ENCODE results near the gene OR8G1.

Gene OR8G1, protein sequence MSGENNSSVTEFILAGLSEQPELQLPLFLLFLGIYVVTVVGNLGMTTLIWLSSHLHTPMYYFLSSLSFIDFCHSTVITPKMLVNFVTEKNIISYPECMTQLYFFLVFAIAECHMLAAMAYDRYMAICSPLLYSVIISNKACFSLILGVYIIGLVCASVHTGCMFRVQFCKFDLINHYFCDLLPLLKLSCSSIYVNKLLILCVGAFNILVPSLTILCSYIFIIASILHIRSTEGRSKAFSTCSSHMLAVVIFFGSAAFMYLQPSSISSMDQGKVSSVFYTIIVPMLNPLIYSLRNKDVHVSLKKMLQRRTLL

DNA sequence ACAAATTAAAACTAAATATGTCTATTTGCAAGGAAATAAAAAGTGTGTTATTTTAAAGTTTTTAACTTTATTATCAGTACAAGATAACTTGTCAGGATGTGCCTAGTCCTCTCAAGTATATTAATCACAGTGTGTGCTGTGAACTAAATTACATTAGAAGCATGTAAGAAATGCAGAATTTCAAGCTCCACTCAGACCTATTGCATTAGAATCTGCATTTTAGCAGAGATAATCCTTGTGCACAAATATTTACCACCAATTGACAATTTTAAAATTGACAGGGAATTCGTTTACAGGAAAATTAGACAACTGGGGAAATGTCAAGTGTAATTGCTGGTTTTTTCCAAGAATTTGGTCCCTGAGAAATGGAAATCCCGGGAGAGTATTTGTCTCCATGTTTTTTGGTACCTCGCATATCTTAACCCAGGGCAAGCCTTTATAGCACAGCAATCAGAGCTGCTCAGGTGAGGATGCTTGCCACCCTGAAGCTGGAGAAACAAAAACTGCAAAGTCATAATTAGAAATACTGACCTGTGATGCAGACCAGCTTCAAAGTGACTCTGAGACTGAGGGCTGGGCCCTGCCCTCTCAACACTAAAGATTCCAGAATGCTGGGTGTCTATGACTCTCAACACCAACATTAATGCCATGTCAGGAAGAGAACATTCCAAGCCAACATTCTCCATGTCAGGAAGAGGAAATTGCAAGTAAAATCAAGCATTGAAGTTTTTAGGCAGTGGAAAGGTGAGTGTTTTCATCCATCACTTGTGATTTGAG lies at the start of gene OR8G1:
TSS of gene OR8G1 (plus strand) at position 475 of the 777 bp plus-strand sequence. CDS start 8,581 bp downstream, outside the sequence.
- H3K27ac ChIP-seq (ENCODE audit: low read depth, low read length) = no peak within 1 kb of the TSS
- H3K9ac ChIP-seq (ENCODE audit: low read depth, low read length) = no peak within 1 kb of the TSS
- H3K4me1 ChIP-seq (ENCODE audit: control insufficient read depth, insufficient read depth, low read length) = no peaks in the 10 kb centered on the region
- no peak within 1 kb of the TSS for H3K4me3 ChIP-seq (ENCODE audit: low read depth, low read length)
- H3K27me3 ChIP-seq (ENCODE audit: control insufficient read depth, insufficient read depth, low read length) = no peaks in the 10 kb centered on the region
- H3K9me3 ChIP-seq (ENCODE audit: control insufficient read depth, insufficient read depth, low read length) = no peaks in the 10 kb centered on the region
- no peaks in the 10 kb centered on the region for H3K36me3 ChIP-seq (ENCODE audit: control insufficient read depth, insufficient read depth, low read length)

DNA sequence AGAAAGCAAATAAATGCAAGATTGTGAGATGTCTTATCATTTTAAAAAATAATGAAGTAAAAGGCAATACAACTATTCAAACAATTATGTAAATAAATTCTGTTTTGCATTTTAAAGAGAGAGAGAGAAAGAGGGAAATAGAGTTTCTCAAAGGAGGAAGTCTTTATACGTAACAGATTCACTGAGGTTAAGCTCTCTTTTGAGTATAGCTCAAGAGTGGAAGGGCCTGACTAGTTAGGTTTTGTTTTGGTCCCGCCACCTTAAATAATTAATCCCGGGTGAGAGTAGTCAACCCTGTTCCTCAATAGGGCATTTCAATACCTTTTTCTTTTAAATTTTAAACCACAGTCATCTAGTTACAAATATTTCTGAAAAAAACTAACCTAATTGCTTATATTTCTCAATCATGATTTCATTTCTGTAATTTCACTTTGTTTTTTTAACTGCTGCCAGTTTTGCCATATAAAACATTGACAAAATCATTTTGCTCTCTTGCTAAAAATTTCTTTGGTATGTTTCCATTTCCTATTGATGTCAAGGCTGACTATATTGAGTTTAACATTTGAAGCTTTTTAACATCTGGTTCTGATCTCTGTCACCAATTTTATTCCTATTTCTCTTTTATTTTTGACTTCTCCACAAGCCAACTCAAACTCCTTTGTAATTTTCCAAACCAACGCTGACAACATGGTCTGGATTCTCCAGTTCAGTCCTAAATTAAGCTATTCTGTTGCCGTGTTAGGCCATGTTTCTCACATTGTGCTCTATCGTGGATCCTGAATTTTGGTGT lies 47.5 kb upstream of the OR8G1 start:
- Histone ChIP-seq H3K4me3 (ENCODE audit: low read depth, low read length) (no peak overlapping the region), H3K4me1 (ENCODE audit: control insufficient read depth, insufficient read depth, low read length) (peaks cover 17% of the 10 kb centered on the region; the same call in 1 of the 2 replicates), H3K9ac (ENCODE audit: low read depth, low read length) (no peak overlapping the region), H3K27me3 (ENCODE audit: control insufficient read depth, insufficient read depth, low read length) (peaks cover 37% of the 10 kb centered on the region), H3K9me3 (ENCODE audit: control insufficient read depth, insufficient read depth, low read length) (no peaks in the 10 kb centered on the region), H3K27ac (ENCODE audit: low read depth, low read length) (no peak overlapping the region), H3K36me3 (ENCODE audit: control insufficient read depth, insufficient read depth, low read length) (no peaks in the 10 kb centered on the region)

DNA sequence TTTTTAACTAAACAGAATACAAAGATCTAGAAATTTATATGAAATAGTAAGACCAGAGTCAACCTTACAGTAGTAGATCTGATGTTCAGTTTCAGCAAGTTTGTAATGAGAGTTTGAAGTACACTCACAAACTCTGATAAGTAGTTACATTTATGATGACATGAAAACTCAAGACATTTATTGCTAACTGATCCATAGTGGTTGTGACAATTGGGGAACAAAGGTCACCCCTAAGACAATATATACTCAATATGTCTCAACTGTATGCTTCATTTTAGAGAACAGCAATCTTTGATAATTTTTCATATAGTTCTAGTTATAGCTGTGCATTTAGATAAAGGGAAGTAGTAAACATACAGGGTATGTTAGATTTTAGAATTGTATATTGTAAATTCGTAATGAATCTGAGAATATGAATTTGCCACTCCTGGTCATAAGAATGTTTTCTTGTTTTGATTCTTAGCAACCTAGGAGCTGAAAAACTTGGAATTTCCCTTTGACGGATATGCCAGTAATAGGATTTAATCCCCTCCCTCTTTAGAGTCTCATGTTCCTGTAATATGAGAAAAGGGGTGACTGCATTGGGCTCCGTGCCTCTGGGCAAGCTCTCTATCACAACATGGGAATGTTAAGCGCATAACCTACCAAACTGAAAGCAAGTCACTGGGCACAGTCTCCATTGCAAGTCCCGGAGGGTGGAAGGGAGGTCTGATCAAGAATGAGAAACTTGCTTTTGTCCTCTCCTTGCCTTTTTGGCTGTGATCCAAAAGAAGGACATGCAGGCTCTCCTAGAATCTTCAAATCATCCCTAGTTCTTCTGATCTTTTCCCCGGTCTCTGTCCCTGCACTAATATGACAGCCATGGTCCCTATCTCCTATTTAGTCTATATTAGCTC lies 46.4 kb upstream of the OR8G1 start:
- Histone ChIP-seq H3K9ac (ENCODE audit: low read depth, low read length) (no peak overlapping the region), H3K4me1 (ENCODE audit: control insufficient read depth, insufficient read depth, low read length) (peaks cover 17% of the 10 kb centered on the region; the same call in 1 of the 2 replicates), H3K4me3 (ENCODE audit: low read depth, low read length) (no peak overlapping the region), H3K9me3 (ENCODE audit: control insufficient read depth, insufficient read depth, low read length) (no peaks in the 10 kb centered on the region), H3K36me3 (ENCODE audit: control insufficient read depth, insufficient read depth, low read length) (no peaks in the 10 kb centered on the region), H3K27ac (ENCODE audit: low read depth, low read length) (no peak overlapping the region), H3K27me3 (ENCODE audit: control insufficient read depth, insufficient read depth, low read length) (peaks cover 26% of the 10 kb centered on the region)

DNA sequence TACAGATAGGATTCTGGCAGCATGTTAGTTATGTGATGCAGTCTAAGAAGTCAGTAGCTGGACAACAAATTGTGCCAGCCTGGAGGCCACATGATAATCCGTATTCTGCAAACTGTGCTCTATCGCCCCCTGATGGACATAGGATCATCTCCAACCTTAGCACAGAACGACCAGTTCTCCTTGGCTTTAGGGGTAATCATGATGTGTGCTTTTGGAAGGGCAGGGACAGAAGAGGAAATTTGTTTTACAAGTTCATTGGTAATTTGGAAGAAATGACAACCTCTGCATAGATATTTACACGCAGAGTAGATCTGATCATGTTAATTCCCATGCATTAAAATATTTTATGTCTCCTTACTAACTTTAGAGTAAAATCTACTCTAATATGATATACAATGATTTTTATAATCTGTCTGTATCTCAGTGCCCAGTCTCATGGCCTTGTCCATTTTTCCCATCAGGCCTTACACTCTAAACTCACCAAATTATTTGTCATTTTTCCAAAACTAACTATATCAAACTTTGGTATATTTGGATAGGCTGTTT lies 45.6 kb upstream of the OR8G1 start:
- Histone ChIP-seq H3K4me1 (ENCODE audit: control insufficient read depth, insufficient read depth, low read length) (peaks cover 12% of the 10 kb centered on the region; the same call in 1 of the 2 replicates), H3K4me3 (ENCODE audit: low read depth, low read length) (no peak overlapping the region), H3K27me3 (ENCODE audit: control insufficient read depth, insufficient read depth, low read length) (peaks cover 19% of the 10 kb centered on the region), H3K9me3 (ENCODE audit: control insufficient read depth, insufficient read depth, low read length) (no peaks in the 10 kb centered on the region), H3K9ac (ENCODE audit: low read depth, low read length) (no peak overlapping the region), H3K36me3 (ENCODE audit: control insufficient read depth, insufficient read depth, low read length) (no peaks in the 10 kb centered on the region), H3K27ac (ENCODE audit: low read depth, low read length) (no peak overlapping the region)

DNA sequence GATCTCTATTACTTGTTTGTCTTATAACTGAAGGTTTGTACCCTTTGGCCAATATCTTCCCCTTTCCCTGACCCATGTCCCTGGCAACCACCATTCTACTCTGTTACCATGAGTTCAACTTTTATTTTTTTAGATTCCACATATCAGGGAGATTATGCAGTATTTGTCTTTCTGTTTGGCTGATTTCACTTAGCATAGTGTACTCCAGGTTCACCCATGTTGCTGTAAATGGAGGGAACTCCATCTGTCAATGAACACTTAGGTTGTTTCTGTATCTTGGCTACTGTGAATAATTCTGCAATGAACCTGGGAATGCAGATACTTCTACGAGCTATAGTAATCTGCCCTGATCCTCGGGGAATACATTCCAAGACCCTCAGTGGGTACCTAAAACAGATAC lies 42.9 kb upstream of the OR8G1 start:
- Histone ChIP-seq H3K9me3 (ENCODE audit: control insufficient read depth, insufficient read depth, low read length) (no peaks in the 10 kb centered on the region), H3K27me3 (ENCODE audit: control insufficient read depth, insufficient read depth, low read length) (no peaks in the 10 kb centered on the region; the same call in 1 of the 2 replicates), H3K27ac (ENCODE audit: low read depth, low read length) (no peak overlapping the region), H3K4me1 (ENCODE audit: control insufficient read depth, insufficient read depth, low read length) (peaks cover 10% of the 10 kb centered on the region; the same call in 1 of the 2 replicates), H3K4me3 (ENCODE audit: low read depth, low read length) (no peak overlapping the region), H3K36me3 (ENCODE audit: control insufficient read depth, insufficient read depth, low read length) (no peaks in the 10 kb centered on the region), H3K9ac (ENCODE audit: low read depth, low read length) (no peak overlapping the region)

DNA sequence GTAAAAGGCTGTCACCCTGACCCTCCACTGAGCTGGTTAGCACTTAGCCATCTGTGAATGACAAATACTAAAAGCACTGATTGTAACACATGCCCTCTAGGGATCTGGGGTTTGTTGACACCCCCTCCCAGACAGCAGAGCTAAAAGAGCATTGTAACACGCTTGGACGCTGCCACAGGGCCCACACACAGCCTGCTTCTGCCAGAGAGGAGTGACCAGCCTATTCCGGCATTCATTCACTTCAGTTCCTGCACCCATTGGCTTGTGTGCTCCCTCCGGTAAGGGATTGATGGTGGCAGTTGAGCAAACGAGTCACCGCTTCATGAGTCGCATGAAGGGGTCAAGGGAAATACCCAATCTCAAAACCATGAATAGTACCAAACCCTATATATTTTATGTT lies 42.0 kb upstream of the OR8G1 start:
- Histone ChIP-seq H3K27me3 (ENCODE audit: control insufficient read depth, insufficient read depth, low read length) (no peaks in the 10 kb centered on the region), H3K9me3 (ENCODE audit: control insufficient read depth, insufficient read depth, low read length) (no peaks in the 10 kb centered on the region), H3K4me3 (ENCODE audit: low read depth, low read length) (no peak overlapping the region), H3K9ac (ENCODE audit: low read depth, low read length) (no peak overlapping the region), H3K36me3 (ENCODE audit: control insufficient read depth, insufficient read depth, low read length) (no peaks in the 10 kb centered on the region), H3K27ac (ENCODE audit: low read depth, low read length) (no peak overlapping the region), H3K4me1 (ENCODE audit: control insufficient read depth, insufficient read depth, low read length) (0 out of 2 replicates have a peak, but pooled peaks cover 1% of the 10 kb centered on the region)

DNA sequence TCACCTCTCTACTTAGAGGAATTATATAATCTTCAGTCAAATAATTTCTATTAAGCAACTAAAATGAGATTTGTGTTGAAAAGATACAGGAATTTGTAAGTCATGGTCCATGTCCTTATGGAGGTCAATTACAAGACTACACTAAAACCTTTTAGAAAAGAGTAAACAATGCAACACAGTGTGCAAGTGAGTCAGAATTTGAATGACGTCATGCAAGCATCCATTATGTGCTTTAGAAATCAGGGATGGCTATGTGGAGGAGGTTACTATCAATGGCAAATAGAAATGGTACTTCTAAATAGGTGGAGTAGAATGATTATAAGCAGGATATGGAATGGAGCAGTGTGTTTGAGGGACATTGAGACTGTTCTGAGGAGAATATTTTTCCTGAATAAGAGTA lies 41.2 kb upstream of the OR8G1 start:
- no peak overlapping the region for H3K27ac ChIP-seq (ENCODE audit: low read depth, low read length)
- no peak overlapping the region for H3K9ac ChIP-seq (ENCODE audit: low read depth, low read length)
- no peaks in the 10 kb centered on the region for H3K36me3 ChIP-seq (ENCODE audit: control insufficient read depth, insufficient read depth, low read length)
- no peak overlapping the region for H3K4me3 ChIP-seq (ENCODE audit: low read depth, low read length)
- H3K27me3 ChIP-seq (ENCODE audit: control insufficient read depth, insufficient read depth, low read length) = no peaks in the 10 kb centered on the region
- H3K4me1 ChIP-seq (ENCODE audit: control insufficient read depth, insufficient read depth, low read length) = no peaks in the 10 kb centered on the region
- H3K9me3 ChIP-seq (ENCODE audit: control insufficient read depth, insufficient read depth, low read length) = no peaks in the 10 kb centered on the region

DNA sequence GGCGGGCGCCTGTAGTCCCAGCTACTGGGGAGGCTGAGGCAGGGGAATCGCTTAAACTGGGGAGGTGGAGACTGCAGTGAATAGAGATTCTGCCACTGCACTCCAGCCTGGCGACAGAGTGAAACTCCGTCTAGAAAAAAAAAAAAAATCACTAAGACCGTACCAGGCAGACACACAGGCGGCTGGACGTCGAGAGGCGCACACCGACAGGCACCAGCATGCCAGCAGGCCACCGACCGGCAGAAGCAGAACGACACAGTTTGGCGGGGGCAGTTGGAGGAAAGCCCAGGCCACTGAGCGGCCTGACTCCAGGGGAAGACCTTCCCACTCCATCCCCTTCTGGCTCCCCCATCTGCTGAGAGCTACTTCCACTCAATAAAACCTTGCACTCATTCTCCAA lies 40.2 kb upstream of the OR8G1 start:
- H3K4me1 ChIP-seq (ENCODE audit: control insufficient read depth, insufficient read depth, low read length) = no peaks in the 10 kb centered on the region
- H3K9me3 ChIP-seq (ENCODE audit: control insufficient read depth, insufficient read depth, low read length) = no peaks in the 10 kb centered on the region
- H3K36me3 ChIP-seq (ENCODE audit: control insufficient read depth, insufficient read depth, low read length) = no peaks in the 10 kb centered on the region
- H3K27me3 ChIP-seq (ENCODE audit: control insufficient read depth, insufficient read depth, low read length) = no peaks in the 10 kb centered on the region
- no peak overlapping the region for H3K9ac ChIP-seq (ENCODE audit: low read depth, low read length)
- H3K4me3 ChIP-seq (ENCODE audit: low read depth, low read length) = no peak overlapping the region
- no peak overlapping the region for H3K27ac ChIP-seq (ENCODE audit: low read depth, low read length)

DNA sequence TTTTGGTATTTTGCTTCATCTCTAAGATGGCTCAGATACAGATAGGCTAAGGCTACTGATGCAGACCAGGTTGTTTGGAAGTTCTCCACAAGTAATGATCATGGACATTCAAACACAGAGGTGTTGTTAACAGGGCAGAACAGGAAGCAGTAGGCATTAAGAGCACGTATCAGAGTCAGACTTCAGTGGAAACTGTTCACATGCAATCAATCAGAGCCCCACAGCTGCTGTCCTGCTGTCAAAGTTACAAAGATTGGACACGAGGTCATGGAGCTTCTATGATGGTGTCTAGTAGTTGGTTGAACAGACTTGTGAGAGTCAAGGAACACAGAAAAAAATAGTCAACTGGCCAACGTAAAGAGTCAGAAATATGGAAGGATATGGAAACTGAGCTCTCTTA lies 37.9 kb upstream of the OR8G1 start:
- H3K36me3 ChIP-seq (ENCODE audit: control insufficient read depth, insufficient read depth, low read length) = no peaks in the 10 kb centered on the region
- no peaks in the 10 kb centered on the region for H3K4me1 ChIP-seq (ENCODE audit: control insufficient read depth, insufficient read depth, low read length)
- H3K27me3 ChIP-seq (ENCODE audit: control insufficient read depth, insufficient read depth, low read length) = no peaks in the 10 kb centered on the region
- H3K4me3 ChIP-seq (ENCODE audit: low read depth, low read length) = no peak overlapping the region
- H3K27ac ChIP-seq (ENCODE audit: low read depth, low read length) = no peak overlapping the region
- H3K9ac ChIP-seq (ENCODE audit: low read depth, low read length) = no peak overlapping the region
- H3K9me3 ChIP-seq (ENCODE audit: control insufficient read depth, insufficient read depth, low read length) = no peaks in the 10 kb centered on the region

DNA sequence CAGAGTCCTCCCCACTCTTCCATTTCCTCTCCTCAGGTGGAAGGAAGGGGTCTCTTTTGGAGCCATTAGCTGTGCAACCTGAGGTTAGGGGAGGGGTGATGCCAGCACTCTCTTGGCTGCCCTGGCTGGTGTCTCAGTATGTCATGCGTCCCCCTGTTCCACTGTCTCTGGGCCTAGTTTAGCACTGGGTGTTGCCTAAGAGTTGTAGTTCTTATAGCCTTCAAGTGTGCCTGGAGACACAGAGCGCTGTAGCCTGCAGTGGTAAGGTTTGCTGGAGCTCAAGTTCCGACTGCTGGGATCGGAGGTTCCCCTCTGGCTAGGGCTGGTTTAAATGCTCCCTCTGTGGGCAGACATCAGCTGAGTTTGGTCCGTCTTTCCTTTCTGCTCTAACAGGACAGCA lies 36.9 kb upstream of the OR8G1 start:
- no peaks in the 10 kb centered on the region for H3K36me3 ChIP-seq (ENCODE audit: control insufficient read depth, insufficient read depth, low read length)
- no peak overlapping the region for H3K4me3 ChIP-seq (ENCODE audit: low read depth, low read length)
- H3K9me3 ChIP-seq (ENCODE audit: control insufficient read depth, insufficient read depth, low read length) = no peaks in the 10 kb centered on the region
- H3K4me1 ChIP-seq (ENCODE audit: control insufficient read depth, insufficient read depth, low read length) = no peaks in the 10 kb centered on the region
- no peak overlapping the region for H3K9ac ChIP-seq (ENCODE audit: low read depth, low read length)
- H3K27me3 ChIP-seq (ENCODE audit: control insufficient read depth, insufficient read depth, low read length) = no peaks in the 10 kb centered on the region
- H3K27ac ChIP-seq (ENCODE audit: low read depth, low read length) = no peak overlapping the region
